D721Med (cell line): Measurements from ENCODE around the gene CCDC158.
"Not testable (repeated sequence)": the region's sequence is repeated elsewhere in the genome, so short reads cannot be mapped to it uniquely, and the experiment has no call there.

Experiments
- DNase-seq: peaks from one replicate; pipeline ENCODE4 v3.0.0; 2011; ENCODE audit warnings: low spot score; ENCODE audit not compliant: insufficient read length
- FAIRE-seq: peaks from 2 replicates; lab custom pipeline; 2011; peaks lifted over from hg19 to GRCh38; lab: Jason Lieb, UNC
- CTCF ChIP-seq: IDR thresholded peaks from 2 replicates; pipeline ENCODE4 v1.5.1; 2012; ENCODE audit warnings: mild to moderate bottlenecking, control low read depth; ENCODE audit not compliant: insufficient read depth; ENCODE audit errors: missing control alignments

Gene CCDC158

GRCh38 chr4:76282941-76283689 lies 137.8 kb downstream of the CCDC158 start:
- DNase-seq = no peak
- TF ChIP-seq CTCF = no peak
- no peak for FAIRE-seq

- not testable (repeated sequence) for DNase-seq, FAIRE-seq
These were observed 139.3 kb downstream of the CCDC158 start for GRCh38 chr4:76281594-76281993.

- DNase-seq = no peak
- no peak for FAIRE-seq
- TF ChIP-seq CTCF = no peak
These were observed 140.2 kb downstream of the CCDC158 start for GRCh38 chr4:76280488-76281441.

- no peak for FAIRE-seq
- TF ChIP-seq CTCF = no peak
- DNase-seq = no peak
These were observed 141.5 kb downstream of the CCDC158 start for GRCh38 chr4:76279462-76279861.

- DNase-seq (no peak), FAIRE-seq (no peak)
- no peak for TF ChIP-seq CTCF
These were observed 142.4 kb downstream of the CCDC158 start for GRCh38 chr4:76278583-76278982.

GRCh38 chr4:76277667-76278066 lies 143.3 kb downstream of the CCDC158 start:
- no peak for TF ChIP-seq CTCF
- no peak for FAIRE-seq
- no peak for DNase-seq

- no peak for TF ChIP-seq CTCF
- DNase-seq (no peak), FAIRE-seq (no peak)
These were observed 144.1 kb downstream of the CCDC158 start for GRCh38 chr4:76276813-76277212.
